Panc1 (cell line): Measurements from ENCODE around the gene SLC6A19. TPM values are rescaled to one million over a fixed set of nuclear protein-coding genes. Genes with fewer than 3 reads are reported as not detected.
A peak's percentile ranks its signal among the peaks of the same experiment; 100 is the strongest.

Experiments
- ATAC-seq: fragments of 200-7000 bp; cut with Tn5 transposase; 2 replicates; pipeline ENCODE4 v1.9.1; 2020; ENCODE audit warnings: mild to moderate bottlenecking, moderate library complexity
- BruUV-seq: library from RNA; stranded (reverse); fragments of 400-500 nt; replicated peaks from 2 replicates; lab custom pipeline; 2021; lab: Mats Ljungman, UMichigan
- CTCF ChIA-PET: fragments of 300-600 bp; sonication (Branson Sonifier 250); formaldehyde crosslinking; loops from one replicate; lab custom pipeline; 2022; ENCODE audit warnings: antibody characterized with exemption; lab: Charles Lee
- POLR2A ChIA-PET: fragments of 300-600 bp; sonication (Branson Sonifier 250); formaldehyde crosslinking; loops from one replicate; lab custom pipeline; 2022; ENCODE audit warnings: antibody characterized with exemption; lab: Charles Lee
- DNase-seq: peaks from one replicate; pipeline ENCODE4 v3.0.0-alpha.2; 2010; ENCODE audit warnings: low read depth, low spot score
- H3K27ac ChIP-seq: 2 replicates; pipeline ENCODE4 v1.5.1; 2011; ENCODE audit warnings: mild to moderate bottlenecking, low read length, inconsistent platforms
- H3K27me3 ChIP-seq: fragments of 200-500 bp; sonication (Bioruptor generic); 2 replicates; pipeline ENCODE4 v1.6.0; 2014; ENCODE audit warnings: low read length, inconsistent platforms; ENCODE audit not compliant: control insufficient read depth, insufficient read depth
- H3K36me3 ChIP-seq: fragments of 200-500 bp; sonication (Bioruptor generic); 2 replicates; pipeline ENCODE4 v1.5.1; 2014; ENCODE audit warnings: inconsistent platforms, mild to moderate bottlenecking, low read length, moderate library complexity; ENCODE audit not compliant: control insufficient read depth, insufficient read depth
- H3K4me1 ChIP-seq: 2 replicates; pipeline ENCODE4 v1.5.1; 2011; ENCODE audit warnings: inconsistent platforms, mild to moderate bottlenecking, low read length, moderate library complexity; ENCODE audit not compliant: control insufficient read depth, insufficient read depth
- H3K4me3 ChIP-seq, 2 experiments: 2 replicates each; pipeline ENCODE4 v1.5.1; 2011 to 2012; ENCODE audit warnings: low read depth in 2 of 2, low read length in 2 of 2, mild to moderate bottlenecking in 2 of 2, inconsistent platforms in 1 of 2, moderate library complexity in 1 of 2
- H3K9me3 ChIP-seq: fragments of 200-500 bp; sonication (Bioruptor generic); 2 replicates; pipeline ENCODE4 v1.5.1; 2014; ENCODE audit warnings: low read depth, mild to moderate bottlenecking, inconsistent platforms, low read length, moderate library complexity; ENCODE audit not compliant: control insufficient read depth, insufficient read depth
- POLR2AphosphoS5 ChIP-seq: IDR thresholded peaks from 2 replicates; pipeline ENCODE4 v1.6.1; 2012; ENCODE audit warnings: mild to moderate bottlenecking, low read depth, low read length, moderate library complexity
- SIN3A ChIP-seq: IDR thresholded peaks from 2 replicates; pipeline ENCODE4 v1.6.1; 2012; ENCODE audit warnings: low read depth, mild to moderate bottlenecking, low read length, moderate library complexity, borderline replicate concordance; ENCODE audit not compliant: insufficient read depth
- TCF7L2 ChIP-seq: IDR thresholded peaks from 2 replicates; pipeline ENCODE4 v1.6.1; 2011; ENCODE audit warnings: mild to moderate bottlenecking, low read depth, low read length, inconsistent platforms
- in situ Hi-C: cut with HindIII; loops from 2 replicates; pipeline ENCODE4 v1.10.0; 2016; ENCODE audit warnings: low sequenced_read_pairs, low pct_unique_long_range_greater_than_20kb
- intact Hi-C: fragments of 100-400 bp; cut with micrococcal nuclease; formaldehyde crosslinking; loops from one replicate; pipeline ENCODE4 v1.10.0; 2022; ENCODE audit not compliant: unreplicated experiment
- total RNA-seq: library from RNA; stranded (reverse); gene quantifications from one replicate; pipeline ENCODE4 v1.2.1, GENCODE V29; 2021; ENCODE audit not compliant: unreplicated experiment
- TF ChIP-seq, protein P1 (sequence below): fragments of 450-650 bp; IDR thresholded peaks from 2 replicates; pipeline ENCODE4 v1.5.1; 2017; ENCODE audit warnings: mild to moderate bottlenecking
- TF ChIP-seq, protein P2 (sequence below), 2 experiments: IDR thresholded peaks; 2 replicates each; pipeline ENCODE4 v1.6.1; 2011 to 2012; ENCODE audit warnings: low read depth in 2 of 2, control low read depth in 1 of 2, low read length in 1 of 2, mild to moderate bottlenecking in 1 of 2, moderate library complexity in 1 of 2; ENCODE audit not compliant: insufficient read depth in 1 of 2

SLC6A19 gene
- total RNA-seq, 1 experiment from 2014 or later = 0.23 TPM

- ChIA-PET CTCF (interaction anchor here (0.6 to 1.1 kb wide), 6 partner anchors 9 to 442 kb away, joined by 3 to 5 read pairs (median 4); no protein-coding TSS in a partner anchor), POLR2A (no interaction called here)
- no peaks in the 10 kb centered on the region for H3K36me3 ChIP-seq
- in situ Hi-C loops (no loop called here), intact Hi-C loops (no loop called here)
- DNase-seq = no peak
- peaks cover 4% of the 10 kb centered on the region for H3K4me1 ChIP-seq
- H3K9me3 ChIP-seq = no peaks in the 10 kb centered on the region
- no peak overlapping the region for H3K27ac ChIP-seq
- TF ChIP-seq SIN3A (no peak), POLR2AphosphoS5 (no peak), TCF7L2 (no peak)
- TF ChIP-seq, protein P1, sequence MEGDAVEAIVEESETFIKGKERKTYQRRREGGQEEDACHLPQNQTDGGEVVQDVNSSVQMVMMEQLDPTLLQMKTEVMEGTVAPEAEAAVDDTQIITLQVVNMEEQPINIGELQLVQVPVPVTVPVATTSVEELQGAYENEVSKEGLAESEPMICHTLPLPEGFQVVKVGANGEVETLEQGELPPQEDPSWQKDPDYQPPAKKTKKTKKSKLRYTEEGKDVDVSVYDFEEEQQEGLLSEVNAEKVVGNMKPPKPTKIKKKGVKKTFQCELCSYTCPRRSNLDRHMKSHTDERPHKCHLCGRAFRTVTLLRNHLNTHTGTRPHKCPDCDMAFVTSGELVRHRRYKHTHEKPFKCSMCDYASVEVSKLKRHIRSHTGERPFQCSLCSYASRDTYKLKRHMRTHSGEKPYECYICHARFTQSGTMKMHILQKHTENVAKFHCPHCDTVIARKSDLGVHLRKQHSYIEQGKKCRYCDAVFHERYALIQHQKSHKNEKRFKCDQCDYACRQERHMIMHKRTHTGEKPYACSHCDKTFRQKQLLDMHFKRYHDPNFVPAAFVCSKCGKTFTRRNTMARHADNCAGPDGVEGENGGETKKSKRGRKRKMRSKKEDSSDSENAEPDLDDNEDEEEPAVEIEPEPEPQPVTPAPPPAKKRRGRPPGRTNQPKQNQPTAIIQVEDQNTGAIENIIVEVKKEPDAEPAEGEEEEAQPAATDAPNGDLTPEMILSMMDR = no peak; the same call in 1 of the 2 replicates
- TF ChIP-seq, protein P2, sequence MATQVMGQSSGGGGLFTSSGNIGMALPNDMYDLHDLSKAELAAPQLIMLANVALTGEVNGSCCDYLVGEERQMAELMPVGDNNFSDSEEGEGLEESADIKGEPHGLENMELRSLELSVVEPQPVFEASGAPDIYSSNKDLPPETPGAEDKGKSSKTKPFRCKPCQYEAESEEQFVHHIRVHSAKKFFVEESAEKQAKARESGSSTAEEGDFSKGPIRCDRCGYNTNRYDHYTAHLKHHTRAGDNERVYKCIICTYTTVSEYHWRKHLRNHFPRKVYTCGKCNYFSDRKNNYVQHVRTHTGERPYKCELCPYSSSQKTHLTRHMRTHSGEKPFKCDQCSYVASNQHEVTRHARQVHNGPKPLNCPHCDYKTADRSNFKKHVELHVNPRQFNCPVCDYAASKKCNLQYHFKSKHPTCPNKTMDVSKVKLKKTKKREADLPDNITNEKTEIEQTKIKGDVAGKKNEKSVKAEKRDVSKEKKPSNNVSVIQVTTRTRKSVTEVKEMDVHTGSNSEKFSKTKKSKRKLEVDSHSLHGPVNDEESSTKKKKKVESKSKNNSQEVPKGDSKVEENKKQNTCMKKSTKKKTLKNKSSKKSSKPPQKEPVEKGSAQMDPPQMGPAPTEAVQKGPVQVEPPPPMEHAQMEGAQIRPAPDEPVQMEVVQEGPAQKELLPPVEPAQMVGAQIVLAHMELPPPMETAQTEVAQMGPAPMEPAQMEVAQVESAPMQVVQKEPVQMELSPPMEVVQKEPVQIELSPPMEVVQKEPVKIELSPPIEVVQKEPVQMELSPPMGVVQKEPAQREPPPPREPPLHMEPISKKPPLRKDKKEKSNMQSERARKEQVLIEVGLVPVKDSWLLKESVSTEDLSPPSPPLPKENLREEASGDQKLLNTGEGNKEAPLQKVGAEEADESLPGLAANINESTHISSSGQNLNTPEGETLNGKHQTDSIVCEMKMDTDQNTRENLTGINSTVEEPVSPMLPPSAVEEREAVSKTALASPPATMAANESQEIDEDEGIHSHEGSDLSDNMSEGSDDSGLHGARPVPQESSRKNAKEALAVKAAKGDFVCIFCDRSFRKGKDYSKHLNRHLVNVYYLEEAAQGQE (IDR thresholded peaks at IDR 0.05; ENCODE audit: insufficient read depth in 1 of 2, low read depth in 2 of 2, low read length in 1 of 2) = no peak
- BruUV-seq = no TSS peak
- H3K27me3 ChIP-seq = no peaks in the 10 kb centered on the region
- ATAC-seq = peak; percentile 55
- H3K4me3 ChIP-seq = no peak overlapping the region
These were observed 3.4 kb downstream of the SLC6A19 start for GRCh38 chr5:1204693-1205242.

DNA sequence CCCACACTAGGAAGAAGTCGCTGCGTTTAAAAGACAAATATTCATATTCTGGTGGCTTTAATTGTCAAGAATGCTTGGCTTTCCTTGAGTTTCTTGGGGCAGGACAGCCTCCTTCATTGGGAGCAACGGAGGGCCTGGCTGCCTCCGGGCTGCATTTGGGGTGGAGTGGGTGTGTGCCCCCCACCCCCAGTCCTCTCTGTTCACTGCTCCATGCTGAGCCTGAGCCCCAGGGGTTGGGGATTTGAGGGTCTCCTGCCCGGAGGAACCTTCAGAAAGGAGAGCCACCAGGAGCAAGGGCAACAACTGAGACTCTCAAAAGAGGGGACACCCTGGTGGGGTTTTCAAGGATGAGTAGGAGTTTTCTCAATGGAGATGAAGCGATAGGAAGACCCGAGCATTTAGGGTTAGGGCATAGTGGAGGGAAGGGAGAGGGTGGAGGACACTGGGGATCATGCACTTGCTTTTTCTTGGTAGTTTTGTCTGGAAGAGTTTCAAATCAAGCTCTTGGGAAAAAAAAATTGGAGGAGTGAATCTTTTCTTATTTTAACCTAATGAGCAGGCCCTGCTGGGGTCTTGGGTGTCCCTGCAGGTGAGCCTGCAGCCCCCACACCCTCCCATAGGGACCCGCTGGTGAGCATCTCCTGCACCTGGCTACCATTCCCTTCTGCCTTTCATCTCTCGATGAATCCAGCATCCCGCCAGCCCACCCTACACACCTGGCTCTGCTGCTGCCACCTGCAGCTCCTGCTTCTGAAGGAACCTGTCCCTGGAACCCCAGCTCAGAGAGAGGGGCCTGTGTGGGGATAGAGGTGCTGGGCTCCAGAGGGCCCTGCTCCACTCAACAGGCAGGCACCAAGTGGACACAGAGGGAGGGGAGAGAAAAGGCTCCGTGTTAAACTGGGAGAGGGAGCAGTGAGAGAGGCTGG lies 4.1 kb downstream of the SLC6A19 start:
- H3K27ac ChIP-seq = no peak overlapping the region
- CTCF ChIA-PET = interaction anchor here (0.6 to 1.1 kb wide), 5 partner anchors 9 to 109 kb away, joined by 3 to 5 read pairs (median 4); no protein-coding TSS in a partner anchor
- no peaks in the 10 kb centered on the region for H3K9me3 ChIP-seq
- in situ Hi-C loops (no loop called here), intact Hi-C loops (no loop called here)
- TF ChIP-seq, protein P2 (IDR thresholded peaks at IDR 0.05; ENCODE audit: insufficient read depth in 1 of 2, low read depth in 2 of 2, low read length in 1 of 2) = no peak
- no peak for TF ChIP-seq TCF7L2
- TF ChIP-seq, protein P1 = no peak
- no peak for TF ChIP-seq SIN3A
- no peak for TF ChIP-seq POLR2AphosphoS5
- BruUV-seq = no TSS peak
- no peaks in the 10 kb centered on the region for H3K27me3 ChIP-seq
- POLR2A ChIA-PET = no interaction called here
- no peaks in the 10 kb centered on the region for H3K36me3 ChIP-seq
- ATAC-seq = no peak
- H3K4me3 ChIP-seq = no peak overlapping the region
- no peak for DNase-seq
- H3K4me1 ChIP-seq = peaks cover 4% of the 10 kb centered on the region
